GM19455 (cell line): ENCODE measurements around the gene CHST1.

ENCODE experiments used
- ATAC-seq: cut with Tn5 transposase; IDR thresholded peaks from one replicate; pipeline ENCODE4 v1.9.1; 2021; ENCODE audit not compliant: unreplicated experiment

The CHST1 gene

GRCh38 chr11:45607995-45608394, 57.4 kb downstream of the CHST1 start:
- ATAC-seq: no peak

- no peak for ATAC-seq
These were observed 58.7 kb downstream of the CHST1 start for GRCh38 chr11:45606514-45607281.

- no peak for ATAC-seq
These were observed 60.4 kb downstream of the CHST1 start for GRCh38 chr11:45605051-45605450.

GRCh38 chr11:45603946-45604682, 61.3 kb downstream of the CHST1 start:
- no peak for ATAC-seq

GRCh38 chr11:45599161-45599943, 66.1 kb downstream of the CHST1 start:
- ATAC-seq: no peak
